Neural progenitor cell (in vitro differentiated cells): ENCODE results near the gene MAEL. TPM values are rescaled to one million over a fixed set of nuclear protein-coding genes. Genes with fewer than 3 reads are reported as not detected.
A peak's percentile ranks its signal among the peaks of the same experiment; 100 is the strongest.

Experiments used
- DNase-seq: peaks from one replicate; pipeline ENCODE4 v3.0.0-alpha.2; 2016; ENCODE audit warnings: low spot score
- H2AFZ ChIP-seq: fragments of 200-600 bp; sonication (generic); replicated peaks from 2 replicates; pipeline ENCODE4 v1.6.1; 2016; ENCODE audit warnings: antibody characterized with exemption
- H3F3A ChIP-seq: fragments of 200-600 bp; sonication (generic); 2 replicates; pipeline ENCODE4 v1.6.1; 2016; ENCODE audit warnings: antibody characterized with exemption, low read depth
- H3K27ac ChIP-seq: fragments of 200-600 bp; sonication (generic); 2 replicates; pipeline ENCODE4 v1.5.1; 2016; ENCODE audit warnings: mild to moderate bottlenecking
- H3K27me3 ChIP-seq: fragments of 200-600 bp; sonication (generic); 2 replicates; pipeline ENCODE4 v1.6.1; 2016; ENCODE audit warnings: mild to moderate bottlenecking, moderate library complexity
- H3K36me3 ChIP-seq: fragments of 200-600 bp; sonication (generic); 2 replicates; pipeline ENCODE4 v1.5.1; 2016
- H3K4me1 ChIP-seq: fragments of 200-600 bp; sonication (generic); 2 replicates; pipeline ENCODE4 v1.6.1; 2016; ENCODE audit warnings: mixed run types
- H3K4me2 ChIP-seq: fragments of 200-600 bp; sonication (generic); 2 replicates; pipeline ENCODE4 v1.6.1; 2016
- H3K4me3 ChIP-seq: fragments of 200-600 bp; sonication (generic); 2 replicates; pipeline ENCODE4 v1.5.1; 2016
- H3K79me2 ChIP-seq: fragments of 200-600 bp; sonication (generic); 2 replicates; pipeline ENCODE4 v1.6.1; 2016; ENCODE audit warnings: low read depth
- H3K9ac ChIP-seq: fragments of 200-600 bp; sonication (generic); 2 replicates; pipeline ENCODE4 v1.6.1; 2016
- H3K9me3 ChIP-seq: fragments of 200-600 bp; sonication (generic); 2 replicates; pipeline ENCODE4 v1.5.1; 2016; ENCODE audit warnings: low read depth
- H4K20me1 ChIP-seq: fragments of 200-600 bp; sonication (generic); 2 replicates; pipeline ENCODE4 v1.6.1; 2016; ENCODE audit warnings: low read depth
- H3K27ac Mint-ChIP-seq: 3 replicates; pipeline ENCODE4 v1.8.0; 2021; ENCODE audit warnings: mixed read lengths
- H3K27me3 Mint-ChIP-seq: 2 replicates; pipeline ENCODE4 v1.8.0; 2022; ENCODE audit warnings: low read depth, mild to moderate bottlenecking, inconsistent platforms, moderate library complexity, mixed read lengths; ENCODE audit not compliant: insufficient read depth
- H3K36me3 Mint-ChIP-seq: 3 replicates; pipeline ENCODE4 v1.8.0; 2021; ENCODE audit warnings: mixed read lengths
- H3K4me1 Mint-ChIP-seq: 3 replicates; pipeline ENCODE4 v1.8.0; 2021; ENCODE audit warnings: mixed read lengths
- H3K4me3 Mint-ChIP-seq: 3 replicates; pipeline ENCODE4 v1.8.0; 2021; ENCODE audit warnings: mild to moderate bottlenecking, moderate library complexity, mixed read lengths
- H3K9me3 Mint-ChIP-seq: 3 replicates; pipeline ENCODE4 v1.8.0; 2020; ENCODE audit warnings: mixed read lengths
- EZH2 ChIP-seq: fragments of 200-600 bp; sonication (generic); IDR thresholded peaks from 2 replicates; pipeline ENCODE4 v1.6.1; 2017; ENCODE audit warnings: antibody characterized with exemption, mild to moderate bottlenecking, moderate library complexity
- EZH2phosphoT487 ChIP-seq: fragments of 200-600 bp; sonication (generic); IDR thresholded peaks from 2 replicates; pipeline ENCODE4 v1.6.1; 2017; ENCODE audit warnings: antibody characterized with exemption
- total RNA-seq: library from RNA; depleted of rRNA; stranded (reverse); fragments of >200 nt; gene quantifications from 2 replicates; pipeline ENCODE4 v1.2.3, GENCODE V29; 2015; ENCODE audit warnings: low replicate concordance
- TF ChIP-seq, protein P1 (sequence below): fragments of 200-600 bp; sonication (generic); IDR thresholded peaks from 2 replicates; pipeline ENCODE4 v1.5.1; 2017; ENCODE audit warnings: antibody characterized with exemption, mild to moderate bottlenecking

Gene MAEL
- total RNA-seq, 1 donor from 2014 or later, result not detected

DNA sequence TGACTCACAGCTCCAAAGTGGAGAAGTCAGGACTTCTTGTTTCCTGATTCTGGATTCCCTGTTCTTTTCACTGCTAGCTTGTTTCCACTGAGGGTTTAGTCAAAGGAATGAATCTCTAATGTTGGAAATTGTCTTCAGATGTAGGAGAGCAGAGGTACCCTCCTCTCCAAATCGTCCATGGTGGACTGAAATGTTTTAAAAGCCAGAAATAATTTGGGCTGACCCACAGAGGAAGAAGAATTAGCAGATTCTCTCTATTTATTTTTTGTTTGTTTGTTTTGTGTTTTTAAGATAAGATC, 70.7 kb downstream of the MAEL start:
- no peaks in the 10 kb centered on the region for H4K20me1 ChIP-seq
- no peak overlapping the region for H2AFZ ChIP-seq
- no peak overlapping the region for H3K4me2 ChIP-seq
- H3K36me3 Mint-ChIP-seq, result no peaks in the 10 kb centered on the region
- no peak overlapping the region for H3K27ac Mint-ChIP-seq
- H3K27me3 Mint-ChIP-seq, result peaks cover 4% of the 10 kb centered on the region
- H3K27me3 ChIP-seq, result no peaks in the 10 kb centered on the region
- DNase-seq, result no peak
- no peaks in the 10 kb centered on the region for H3K36me3 ChIP-seq
- TF ChIP-seq, protein P1, sequence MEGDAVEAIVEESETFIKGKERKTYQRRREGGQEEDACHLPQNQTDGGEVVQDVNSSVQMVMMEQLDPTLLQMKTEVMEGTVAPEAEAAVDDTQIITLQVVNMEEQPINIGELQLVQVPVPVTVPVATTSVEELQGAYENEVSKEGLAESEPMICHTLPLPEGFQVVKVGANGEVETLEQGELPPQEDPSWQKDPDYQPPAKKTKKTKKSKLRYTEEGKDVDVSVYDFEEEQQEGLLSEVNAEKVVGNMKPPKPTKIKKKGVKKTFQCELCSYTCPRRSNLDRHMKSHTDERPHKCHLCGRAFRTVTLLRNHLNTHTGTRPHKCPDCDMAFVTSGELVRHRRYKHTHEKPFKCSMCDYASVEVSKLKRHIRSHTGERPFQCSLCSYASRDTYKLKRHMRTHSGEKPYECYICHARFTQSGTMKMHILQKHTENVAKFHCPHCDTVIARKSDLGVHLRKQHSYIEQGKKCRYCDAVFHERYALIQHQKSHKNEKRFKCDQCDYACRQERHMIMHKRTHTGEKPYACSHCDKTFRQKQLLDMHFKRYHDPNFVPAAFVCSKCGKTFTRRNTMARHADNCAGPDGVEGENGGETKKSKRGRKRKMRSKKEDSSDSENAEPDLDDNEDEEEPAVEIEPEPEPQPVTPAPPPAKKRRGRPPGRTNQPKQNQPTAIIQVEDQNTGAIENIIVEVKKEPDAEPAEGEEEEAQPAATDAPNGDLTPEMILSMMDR, result no peak
- TF ChIP-seq EZH2 (no peak), EZH2phosphoT487 (no peak)
- no peak overlapping the region for H3K4me3 ChIP-seq
- H3K9ac ChIP-seq, result no peak overlapping the region
- H3K79me2 ChIP-seq, result no peaks in the 10 kb centered on the region
- H3K4me3 Mint-ChIP-seq, result no peak overlapping the region
- no peaks in the 10 kb centered on the region for H3K4me1 ChIP-seq
- H3K27ac ChIP-seq, result no peak overlapping the region
- no peaks in the 10 kb centered on the region for H3K9me3 Mint-ChIP-seq
- H3K9me3 ChIP-seq, result no peaks in the 10 kb centered on the region
- H3F3A ChIP-seq, result peaks cover 8% of the 10 kb centered on the region
- peaks cover 15% of the 10 kb centered on the region for H3K4me1 Mint-ChIP-seq

DNA sequence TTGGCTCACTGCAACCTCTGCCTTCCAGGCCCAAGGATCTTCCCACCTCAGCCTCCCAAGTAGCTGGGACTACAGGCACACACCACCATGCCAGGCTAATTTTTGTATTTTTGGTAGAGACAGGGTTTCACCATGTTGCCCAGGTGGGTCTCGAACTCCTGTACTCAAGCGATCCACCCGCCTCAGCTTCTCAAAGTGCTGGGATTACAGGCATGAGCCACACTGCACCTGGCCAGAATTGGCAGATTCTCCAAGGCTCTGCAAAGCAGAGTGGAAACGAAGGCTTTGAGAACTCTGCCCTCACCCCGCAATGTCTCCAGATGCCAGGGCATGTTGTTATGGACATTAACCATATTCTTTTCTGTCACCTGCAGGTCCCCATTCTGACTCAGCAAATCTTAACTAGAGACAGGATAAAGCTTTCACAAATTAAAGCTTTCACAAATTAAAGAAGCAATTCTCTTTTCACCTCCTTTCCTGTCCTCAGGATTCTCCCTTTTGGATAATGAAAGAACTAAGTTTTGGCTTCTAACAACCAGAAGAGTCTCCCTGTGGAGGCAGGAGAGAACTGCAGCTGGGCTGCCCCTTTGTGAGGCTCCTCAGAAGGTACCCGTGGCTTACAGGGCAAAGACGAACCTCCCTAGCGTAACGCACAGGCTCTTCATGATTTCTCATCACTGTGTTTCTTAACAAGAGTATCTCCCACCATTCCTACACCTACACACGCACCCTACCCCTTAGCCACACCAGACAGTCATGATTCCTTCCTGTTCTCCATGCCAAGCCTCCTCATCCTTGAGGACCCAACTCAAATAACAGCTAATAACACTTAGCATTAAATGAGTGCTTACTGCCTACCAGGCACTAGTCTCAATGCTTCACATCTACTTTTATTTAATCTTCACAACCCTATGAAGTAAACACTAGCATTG, 71.3 kb downstream of the MAEL start:
- H3K27ac Mint-ChIP-seq, result no peak overlapping the region
- no peaks in the 10 kb centered on the region for H3K36me3 Mint-ChIP-seq
- TF ChIP-seq EZH2 (no peak), EZH2phosphoT487 (no peak)
- TF ChIP-seq, protein P1, result peak; percentile 35
- peaks cover 4% of the 10 kb centered on the region for H3K27me3 Mint-ChIP-seq
- no peak overlapping the region for H2AFZ ChIP-seq
- no peak overlapping the region for H3K9ac ChIP-seq
- peaks cover 8% of the 10 kb centered on the region for H3F3A ChIP-seq
- H3K27ac ChIP-seq, result no peak overlapping the region
- no peaks in the 10 kb centered on the region for H3K36me3 ChIP-seq
- peaks cover 15% of the 10 kb centered on the region for H3K4me1 Mint-ChIP-seq
- no peaks in the 10 kb centered on the region for H3K27me3 ChIP-seq
- peak; percentile 45 for DNase-seq
- H3K4me3 Mint-ChIP-seq, result no peak overlapping the region
- H3K9me3 Mint-ChIP-seq, result no peaks in the 10 kb centered on the region
- no peaks in the 10 kb centered on the region for H4K20me1 ChIP-seq
- no peaks in the 10 kb centered on the region for H3K4me1 ChIP-seq
- H3K4me3 ChIP-seq, result no peak overlapping the region
- no peaks in the 10 kb centered on the region for H3K79me2 ChIP-seq
- H3K4me2 ChIP-seq, result no peak overlapping the region
- no peaks in the 10 kb centered on the region for H3K9me3 ChIP-seq

DNA sequence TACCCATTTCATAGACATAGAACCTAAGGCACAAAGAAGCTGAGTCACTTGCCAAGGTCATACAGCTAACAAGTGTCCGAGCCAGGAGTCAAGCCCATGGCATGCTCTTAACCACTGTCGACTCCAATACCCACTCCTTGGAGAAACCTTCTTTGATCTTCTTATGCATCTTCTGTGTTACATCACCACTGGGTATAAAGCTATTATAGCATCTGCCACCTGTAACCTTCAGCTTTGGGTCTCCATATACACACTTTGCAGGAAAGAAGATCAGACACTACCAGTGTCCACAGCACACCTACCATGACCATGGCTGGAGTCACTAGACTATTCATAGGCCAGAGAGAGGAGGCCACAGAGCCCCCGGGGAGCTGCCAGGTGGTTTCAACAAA, 72.0 kb downstream of the MAEL start:
- H3K4me1 Mint-ChIP-seq, result peaks cover 15% of the 10 kb centered on the region
- peaks cover 4% of the 10 kb centered on the region for H3K27me3 Mint-ChIP-seq
- H3F3A ChIP-seq, result peaks cover 8% of the 10 kb centered on the region
- H3K27me3 ChIP-seq, result no peaks in the 10 kb centered on the region
- H3K4me1 ChIP-seq, result no peaks in the 10 kb centered on the region
- H3K4me3 Mint-ChIP-seq, result no peak overlapping the region
- H3K36me3 Mint-ChIP-seq, result no peaks in the 10 kb centered on the region
- no peak overlapping the region for H3K4me3 ChIP-seq
- DNase-seq, result no peak
- no peaks in the 10 kb centered on the region for H3K9me3 ChIP-seq
- no peaks in the 10 kb centered on the region for H3K36me3 ChIP-seq
- no peaks in the 10 kb centered on the region for H4K20me1 ChIP-seq
- H3K4me2 ChIP-seq, result no peak overlapping the region
- H3K9ac ChIP-seq, result no peak overlapping the region
- TF ChIP-seq EZH2phosphoT487, result no peak
- TF ChIP-seq EZH2, result no peak
- TF ChIP-seq, protein P1, result no peak
- no peaks in the 10 kb centered on the region for H3K9me3 Mint-ChIP-seq
- no peak overlapping the region for H3K27ac ChIP-seq
- H3K27ac Mint-ChIP-seq, result no peak overlapping the region
- no peaks in the 10 kb centered on the region for H3K79me2 ChIP-seq
- H2AFZ ChIP-seq, result no peak overlapping the region
